Ovary (tissue), 9 donors: ENCODE measurements around the gene DDTL. TPM values are rescaled to one million over a fixed set of nuclear protein-coding genes. Genes with fewer than 3 reads are reported as not detected.
"Not testable (repeated sequence)": the region's sequence is repeated elsewhere in the genome, so short reads cannot be mapped to it uniquely, and the experiment has no call there.

Experiments used
- DNase-seq, 5 donors: peaks; one replicate each; pipeline ENCODE4 v3.0.0-alpha.2; 2019 to 2020
- H3K27ac ChIP-seq, 2 donors: fragments of 200-600 bp; one replicate each; pipeline versions ENCODE4 v1.5.1 to v1.8.0; 2019 to 2022
- H3K27me3 ChIP-seq: fragments of 200-600 bp; one replicate; pipeline ENCODE4 v1.8.0; 2022
- H3K36me3 ChIP-seq: fragments of 200-600 bp; sonication (generic); one replicate; pipeline ENCODE4 v1.5.1; 2019
- H3K4me1 ChIP-seq: one replicate; pipeline ENCODE4 v1.8.1; 2013; ENCODE audit warnings: mild to moderate bottlenecking, moderate library complexity; ENCODE audit not compliant: insufficient read depth
- H3K4me3 ChIP-seq: fragments of 200-600 bp; sonication (generic); one replicate; pipeline ENCODE4 v1.5.1; 2017
- H3K9me3 ChIP-seq, 2 donors: fragments of 200-600 bp in 1 of 2; sonication (generic) in 1 of 2; one replicate each; pipeline versions ENCODE4 v1.5.1 to v1.8.1; 2013 to 2019; ENCODE audit warnings: mild to moderate bottlenecking in 1 of 2, moderate library complexity in 1 of 2
- CTCF ChIP-seq, 3 donors: fragments of 450-650 bp in 2 of 3; fragments of 200-600 bp in 1 of 3; IDR thresholded peaks; one replicate each; pipeline versions ENCODE4 v1.5.1 to v1.8.0; 2016 to 2022; ENCODE audit warnings: antibody characterized with exemption in 3 of 3, mild to moderate bottlenecking in 1 of 3
- EP300 ChIP-seq: sonication (generic); formaldehyde crosslinking; IDR thresholded peaks from one replicate; pipeline ENCODE4 v1.6.1; 2017; ENCODE audit warnings: antibody characterized with exemption
- POLR2A ChIP-seq: fragments of 450-650 bp; IDR thresholded peaks from one replicate; pipeline ENCODE4 v1.6.1; 2017; ENCODE audit warnings: antibody characterized with exemption, mild to moderate bottlenecking, moderate library complexity
- WGBS, 3 donors: extraction: QIAGEN DNeasy Blood & Tissue Kit in 1 of 3; methylation state at CpG; one replicate each; pipeline versions ENCODE4 v1.1.5 to v1.1.7; 2013 to 2017; 5-methylcytosine and 5-hydroxymethylcytosine counted together
- intact Hi-C, 4 donors: fragments of 100-400 bp; cut with DNase I; formaldehyde crosslinking; loops; one replicate each; pipeline versions ENCODE4 v1.11.0 to v1.15.1; 2022 to 2023
- polyA plus RNA-seq, 2 donors: library from polyadenylated mRNA; stranded (reverse); fragments of 200-250 nt in 1 of 2; fragments of 350-450 nt in 1 of 2; fragmentation: Illumina TruSeq in 1 of 2; extraction: RNeasy Lipid Tissue Mini Kit (QIAGEN cat#74804) in 1 of 2; gene quantifications; one replicate each; pipeline ENCODE4 v1.2.3, GENCODE V29; 2013 to 2014
- total RNA-seq, 7 donors: library from RNA; depleted of rRNA in 2 of 7; stranded (reverse); fragments of >200 nt in 2 of 7; fragmentation: NEBNext Ultra II Directional in 3 of 7; extraction: Animal tissue kit (Norgen Biotek cat#: 25700) in 3 of 7; gene quantifications; one replicate each; pipeline versions ENCODE4 v1.1.0 to v1.2.4, GENCODE V29; 2016 to 2023
- donor health status: DM: no; HTN: no; CAD: no; lungs with moderate emphysema.
- donor health status: DM: no; HTN: no; CAD: no.
- donor health status: Bipolar disorder and iron deficiency.
- donor health status: DM: yes; HTN: yes; CAD: no.
- donor health status: DM: no; HTN: no; CAD: no.
- donor health status: DM: yes; HTN: yes; CAD: no.

Gene DDTL
- total and polyA plus RNA-seq, 9 donors, result 1.4 to 5.1 (median 3.3) TPM; not detected in 2

- not testable (repeated sequence) for H3K36me3 ChIP-seq, H3K27me3 ChIP-seq, H3K4me1 ChIP-seq, DNase-seq, H3K9me3 ChIP-seq, H3K27ac ChIP-seq, H3K4me3 ChIP-seq
- intact Hi-C loops, result loop anchor here in 2 of 4 donors (10.0 kb wide), 2 partner anchors 91 to 219 kb away; no protein-coding TSS in a partner anchor
- 57 to 68% (median 64%) methylated on average over 6 to 8 of the region's 8 CpGs for WGBS, 3 donors
Measured at GRCh38 chr22:23955886-23956285, 10.8 kb upstream of the DDTL start.

GRCh38 chr22:23956301-23956900 lies 10.3 kb upstream of the DDTL start:
- H3K4me3 ChIP-seq, H3K36me3 ChIP-seq, H3K4me1 ChIP-seq, H3K9me3 ChIP-seq, H3K27me3 ChIP-seq, H3K27ac ChIP-seq: not testable (repeated sequence)
- peak; percentile 62 to 91 (median 83) for TF ChIP-seq CTCF (IDR thresholded peaks at IDR 0.05)
- DNase-seq, result peak; percentile 70 to 88 (median 79)
- WGBS, 3 donors, result 18 to 25% (median 23%) methylated on average over 12 of the region's 12 CpGs
- intact Hi-C loops, result loop anchor here in 2 of 4 donors (10.0 kb wide), 2 partner anchors 92 to 218 kb away; no protein-coding TSS in a partner anchor

- H3K4me3 ChIP-seq, H3K27ac ChIP-seq: not testable (repeated sequence)
- WGBS, 3 donors, result no CpG with 5 or more reads among the region's 43 CpGs
Measured at GRCh38 chr22:23961084-23961771, 5.5 kb upstream of the DDTL start, which contains the start of gene GSTT2B. Gene GSTT2B (minus strand): TSS chr22:23961195. CDS start chr22:23961131, 64 bp downstream.

GRCh38 chr22:23966094-23966493 lies 594 bp upstream of the DDTL start:
- H3K27me3 ChIP-seq, H3K36me3 ChIP-seq, H3K9me3 ChIP-seq, intact Hi-C loops, H3K4me1 ChIP-seq, H3K27ac ChIP-seq, H3K4me3 ChIP-seq, DNase-seq: not testable (repeated sequence)
- WGBS, 3 donors, result no CpG with 5 or more reads among the region's 18 CpGs

More at GRCh38 chr22:23961084-23961771, 5.5 kb upstream of the DDTL start, which contains the start of gene GSTT2B:
- intact Hi-C loops, H3K36me3 ChIP-seq, H3K27me3 ChIP-seq, DNase-seq, H3K4me1 ChIP-seq, H3K9me3 ChIP-seq: not testable (repeated sequence)

- TF ChIP-seq CTCF (IDR thresholded peaks at IDR 0.05) (no peak), POLR2A (no peak), EP300 (no peak)
- H3K27me3 ChIP-seq, result no peaks in the 10 kb centered on the region
- no peaks in the 10 kb centered on the region for H3K36me3 ChIP-seq
- H3K4me3 ChIP-seq, result no peak overlapping the region
- H3K9me3 ChIP-seq, result no peaks in the 10 kb centered on the region
- 79 to 89% (median 81%) methylated on average over 3 of the region's 3 CpGs for WGBS, 3 donors
- no peaks in the 10 kb centered on the region for H3K4me1 ChIP-seq
- no peak overlapping the region for H3K27ac ChIP-seq
- intact Hi-C loops, result no loop called here
- no peak for DNase-seq
Measured at GRCh38 chr22:23969071-23969470, 2.4 kb downstream of the DDTL start.

- no peak for TF ChIP-seq CTCF (IDR thresholded peaks at IDR 0.05)
- TF ChIP-seq POLR2A, result no peak
- TF ChIP-seq EP300, result no peak
- DNase-seq, result no peak
- H3K4me1 ChIP-seq, result no peaks in the 10 kb centered on the region
- intact Hi-C loops, result loop anchor here in 2 of 4 donors (5.0 kb wide), 2 partner anchors 38 to 43 kb away; no protein-coding TSS in a partner anchor
- no peak overlapping the region for H3K4me3 ChIP-seq
- no peaks in the 10 kb centered on the region for H3K27me3 ChIP-seq
- H3K27ac ChIP-seq, result no peak overlapping the region
- no peaks in the 10 kb centered on the region for H3K36me3 ChIP-seq
- H3K9me3 ChIP-seq, result no peaks in the 10 kb centered on the region
- WGBS, 3 donors, result 76 to 82% (median 81%) methylated on average over 5 of the region's 5 CpGs
Measured at GRCh38 chr22:23970201-23970641, 3.5 kb downstream of the DDTL start.
